ENCODE data around the gene MEIOSIN. TPM values are rescaled to one million over a fixed set of nuclear protein-coding genes. Genes with fewer than 3 reads are reported as not detected.
"Not testable (repeated sequence)": the region's sequence is repeated elsewhere in the genome, so short reads cannot be mapped to it uniquely, and the experiment has no call there.

The MEIOSIN gene
- total and polyA plus RNA-seq, 3 donors from 2014 or later = 9.2 to 13.8 (median 10.4) TPM

DNA sequence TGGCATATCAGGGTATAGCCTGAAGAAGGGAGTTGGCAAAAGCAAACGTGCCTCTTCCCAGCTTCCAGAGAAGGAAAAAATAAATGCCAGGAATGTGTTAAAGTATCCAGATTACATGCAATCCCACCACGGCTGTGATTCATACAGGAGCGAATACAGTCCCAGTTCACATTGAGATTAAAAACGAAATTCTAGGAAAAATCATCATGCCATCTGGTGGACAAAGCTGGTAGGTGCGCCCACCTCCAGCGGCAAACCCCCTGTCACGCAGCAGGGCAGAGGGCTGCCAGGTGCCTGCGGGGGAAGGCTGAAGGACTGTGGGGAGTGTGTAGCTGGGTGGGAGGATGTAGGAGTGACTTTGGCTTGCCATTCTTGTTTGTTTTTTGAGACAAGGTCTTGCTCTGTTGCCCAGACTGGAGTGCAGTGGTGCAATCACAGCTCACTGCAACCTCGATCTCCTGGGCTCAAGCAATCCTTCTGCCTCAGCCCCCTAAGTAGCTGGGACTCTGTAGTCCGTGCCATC, 65.8 kb downstream of the MEIOSIN start:
- H3K27ac ChIP-seq = no peak overlapping the region
- H3K4me3 ChIP-seq = no peak overlapping the region
- peaks cover 15% of the 10 kb centered on the region for H3K4me1 ChIP-seq
- peak; percentile 74 for DNase-seq
- intact Hi-C loops (cut with DNase I; ENCODE audit: low total_unique reads) = no loop called here
- no peaks in the 10 kb centered on the region for H3K9me3 ChIP-seq
- no peaks in the 10 kb centered on the region for H3K27me3 ChIP-seq
- no peaks in the 10 kb centered on the region for H3K36me3 ChIP-seq (ENCODE audit: low read depth, missing control alignments)
- WGBS, 2 donors = 20 to 25% methylated on average over 10 of the region's 10 CpGs
- TF ChIP-seq POLR2A (IDR thresholded peaks at IDR 0.05) = no peak
- TF ChIP-seq, protein P1, sequence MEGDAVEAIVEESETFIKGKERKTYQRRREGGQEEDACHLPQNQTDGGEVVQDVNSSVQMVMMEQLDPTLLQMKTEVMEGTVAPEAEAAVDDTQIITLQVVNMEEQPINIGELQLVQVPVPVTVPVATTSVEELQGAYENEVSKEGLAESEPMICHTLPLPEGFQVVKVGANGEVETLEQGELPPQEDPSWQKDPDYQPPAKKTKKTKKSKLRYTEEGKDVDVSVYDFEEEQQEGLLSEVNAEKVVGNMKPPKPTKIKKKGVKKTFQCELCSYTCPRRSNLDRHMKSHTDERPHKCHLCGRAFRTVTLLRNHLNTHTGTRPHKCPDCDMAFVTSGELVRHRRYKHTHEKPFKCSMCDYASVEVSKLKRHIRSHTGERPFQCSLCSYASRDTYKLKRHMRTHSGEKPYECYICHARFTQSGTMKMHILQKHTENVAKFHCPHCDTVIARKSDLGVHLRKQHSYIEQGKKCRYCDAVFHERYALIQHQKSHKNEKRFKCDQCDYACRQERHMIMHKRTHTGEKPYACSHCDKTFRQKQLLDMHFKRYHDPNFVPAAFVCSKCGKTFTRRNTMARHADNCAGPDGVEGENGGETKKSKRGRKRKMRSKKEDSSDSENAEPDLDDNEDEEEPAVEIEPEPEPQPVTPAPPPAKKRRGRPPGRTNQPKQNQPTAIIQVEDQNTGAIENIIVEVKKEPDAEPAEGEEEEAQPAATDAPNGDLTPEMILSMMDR (IDR thresholded peaks at IDR 0.05) = peak; percentile 81 to 90 (median 88)

DNA sequence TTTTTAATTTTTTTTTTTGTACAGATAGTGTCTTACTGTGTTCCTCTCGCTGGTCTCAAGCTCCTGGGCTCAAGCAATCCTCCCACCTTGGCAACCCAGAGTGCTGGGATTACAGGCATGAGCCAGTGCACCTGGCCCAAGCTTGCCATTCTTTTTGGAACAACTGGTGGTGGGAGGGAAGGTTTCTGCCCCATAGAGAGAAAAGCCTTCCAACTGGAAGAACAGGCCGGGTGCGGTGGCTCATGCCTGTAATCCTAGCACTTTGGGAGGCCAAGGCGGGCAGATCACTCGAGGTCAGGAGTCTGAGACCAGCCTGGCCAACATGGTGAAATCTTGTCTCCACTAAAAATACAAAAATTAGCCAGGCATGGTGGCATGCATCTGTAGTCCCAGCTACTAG, 66.3 kb downstream of the MEIOSIN start:
- H3K4me3 ChIP-seq; H3K9me3 ChIP-seq; H3K27ac ChIP-seq; H3K27me3 ChIP-seq; DNase-seq; intact Hi-C loops (cut with DNase I; ENCODE audit: low total_unique reads); H3K36me3 ChIP-seq (ENCODE audit: low read depth, missing control alignments): not testable (repeated sequence)
- peaks cover 15% of the 10 kb centered on the region for H3K4me1 ChIP-seq
- WGBS, 2 donors = 66 to 79% methylated on average over 5 of the region's 5 CpGs

DNA sequence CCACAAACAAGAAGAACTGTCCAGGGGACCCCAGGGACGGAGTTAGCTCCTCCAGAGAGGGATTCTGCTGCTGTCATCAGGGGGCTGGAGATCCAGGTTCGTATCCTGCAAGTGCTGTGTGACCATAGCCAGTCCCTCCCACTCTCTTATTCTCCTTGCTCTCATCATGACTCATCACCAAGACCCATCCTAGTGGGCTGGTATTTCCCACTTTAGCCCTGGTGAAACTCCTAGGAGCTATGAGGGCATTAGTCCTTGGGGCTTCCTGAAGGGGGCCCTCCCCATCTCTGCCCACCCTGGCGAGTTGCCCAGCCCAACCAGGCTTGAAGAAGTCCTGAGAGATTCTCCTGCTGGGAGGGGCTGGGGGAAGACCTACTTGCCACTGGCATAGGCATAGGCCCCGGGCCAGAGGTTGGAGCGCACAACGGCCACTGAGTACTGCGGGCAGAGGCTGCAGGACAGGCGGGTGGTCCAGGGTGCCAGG, 66.9 kb downstream of the MEIOSIN start:
- Histone ChIP-seq H3K4me1 (peaks cover 15% of the 10 kb centered on the region), H3K4me3 (no peak overlapping the region), H3K9me3 (no peaks in the 10 kb centered on the region), H3K27me3 (no peaks in the 10 kb centered on the region), H3K36me3 (ENCODE audit: low read depth, missing control alignments) (no peaks in the 10 kb centered on the region), H3K27ac (no peak overlapping the region)
- WGBS, 2 donors = 80 to 81% methylated on average over 7 to 8 of the region's 8 CpGs
- TF ChIP-seq, protein P1 (IDR thresholded peaks at IDR 0.05) = no peak
- no peak for TF ChIP-seq POLR2A (IDR thresholded peaks at IDR 0.05)
- DNase-seq = no peak
- intact Hi-C loops (cut with DNase I; ENCODE audit: low total_unique reads) = no loop called here

DNA sequence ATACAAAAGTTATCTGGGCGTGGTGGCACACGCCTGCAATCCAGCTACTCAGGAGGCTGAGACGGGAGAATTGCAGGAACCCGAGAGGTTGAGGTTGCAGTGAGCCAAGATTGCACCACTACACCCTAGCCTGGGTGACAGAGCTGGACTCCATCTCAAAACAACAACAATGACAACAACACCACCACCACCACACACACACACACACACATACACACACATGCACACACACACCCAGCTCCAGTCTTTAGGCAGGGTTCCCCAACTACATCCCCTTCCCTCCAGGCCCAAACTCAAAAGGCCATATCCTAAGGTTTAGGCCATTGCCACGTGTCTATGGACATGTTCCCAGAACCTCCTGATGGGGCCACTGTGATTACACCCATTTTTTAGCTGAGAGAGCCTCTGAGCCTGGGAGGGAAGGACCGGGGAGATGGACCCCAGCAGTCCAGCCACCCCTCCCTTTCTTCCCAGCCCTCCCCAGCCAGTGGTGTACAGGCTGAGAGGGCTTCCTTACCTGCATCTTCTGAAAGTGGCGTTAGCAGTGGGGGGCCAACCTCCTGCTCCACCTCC, 68.5 kb downstream of the MEIOSIN start:
- H3K27me3 ChIP-seq = no peaks in the 10 kb centered on the region
- 91 to 95% methylated on average over 6 to 7 of the region's 7 CpGs for WGBS, 2 donors
- TF ChIP-seq, protein P1 (IDR thresholded peaks at IDR 0.05) = no peak
- TF ChIP-seq POLR2A (IDR thresholded peaks at IDR 0.05) = no peak
- no peak overlapping the region for H3K4me3 ChIP-seq
- no peak for DNase-seq
- peaks cover 15% of the 10 kb centered on the region for H3K4me1 ChIP-seq
- no peak overlapping the region for H3K27ac ChIP-seq
- intact Hi-C loops (cut with DNase I; ENCODE audit: low total_unique reads) = no loop called here
- no peaks in the 10 kb centered on the region for H3K36me3 ChIP-seq (ENCODE audit: low read depth, missing control alignments)
- no peaks in the 10 kb centered on the region for H3K9me3 ChIP-seq

DNA sequence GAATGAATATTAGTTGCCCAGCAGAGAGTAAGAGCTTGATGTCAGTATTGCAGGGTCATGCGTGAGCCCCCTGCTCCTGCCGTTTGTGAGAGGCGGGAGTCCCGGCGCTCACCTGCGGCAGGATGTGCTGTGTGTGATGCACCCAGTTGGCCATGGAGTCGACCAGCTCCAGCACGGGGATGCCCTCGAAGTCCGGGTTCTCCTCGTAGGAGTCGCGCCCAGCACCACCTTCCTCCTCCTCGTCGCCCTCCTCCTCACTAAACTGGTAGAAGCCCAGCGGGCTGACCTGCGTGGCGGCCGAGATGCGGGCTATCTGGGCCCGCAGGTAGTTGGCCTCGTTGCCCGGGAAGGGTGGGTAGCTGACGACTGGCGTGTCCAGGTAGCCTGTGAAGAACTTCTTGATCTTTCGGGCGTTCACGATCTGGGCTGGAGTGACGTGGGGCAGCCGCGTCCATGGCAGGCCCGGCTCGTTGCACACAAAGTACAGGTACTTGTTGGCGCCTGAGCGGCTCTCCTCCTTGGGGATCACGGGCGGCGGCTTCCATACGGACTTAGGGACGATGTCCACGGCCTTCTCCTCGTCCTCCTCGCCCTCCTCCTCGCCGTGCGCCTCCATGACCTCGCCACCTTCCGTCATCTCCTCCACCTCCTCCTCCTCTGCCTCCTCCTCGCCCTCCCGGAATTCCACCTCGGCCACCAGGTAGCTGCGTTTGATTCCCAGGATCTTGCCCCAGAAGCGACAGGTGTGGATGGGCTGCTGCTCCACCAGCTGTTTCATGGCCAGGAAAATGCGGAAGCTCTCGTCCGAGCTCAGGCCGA, 71.1 kb downstream of the MEIOSIN start:
- 83 to 86% methylated on average over 48 to 56 of the region's 57 CpGs for WGBS, 2 donors
- TF ChIP-seq, protein P1 (IDR thresholded peaks at IDR 0.05) = no peak
- TF ChIP-seq POLR2A (IDR thresholded peaks at IDR 0.05) = no peak
- intact Hi-C loops (cut with DNase I; ENCODE audit: low total_unique reads) = no loop called here
- no peaks in the 10 kb centered on the region for H3K9me3 ChIP-seq
- no peaks in the 10 kb centered on the region for H3K36me3 ChIP-seq (ENCODE audit: low read depth, missing control alignments)
- no peak overlapping the region for H3K27ac ChIP-seq
- peaks cover 7% of the 10 kb centered on the region for H3K4me1 ChIP-seq
- no peaks in the 10 kb centered on the region for H3K27me3 ChIP-seq
- no peak overlapping the region for H3K4me3 ChIP-seq
- DNase-seq = no peak

Data from testis (tissue), 3 donors.